H1 (cell line): Measurements from ENCODE around the gene GALNT2. TPM values are rescaled to one million over a fixed set of nuclear protein-coding genes. Genes with fewer than 3 reads are reported as not detected.

Experiments used
- CTCF ChIA-PET: fragments of 300-600 bp; sonication (Branson Sonifier 250); formaldehyde crosslinking; loops from one replicate; lab custom pipeline; 2021; ENCODE audit not compliant: partially characterized antibody; lab: Charles Lee
- POLR2A ChIA-PET: fragments of 300-600 bp; sonication (Branson Sonifier 250); formaldehyde crosslinking; loops from one replicate; lab custom pipeline; 2021; ENCODE audit warnings: inconsistent platforms; ENCODE audit not compliant: partially characterized antibody; lab: Charles Lee
- DNase-seq, 2 experiments: peaks; one replicate each; pipeline versions ENCODE4 v3.0.0 to v3.0.0-alpha.2; 2010 to 2022; ENCODE audit warnings: low spot score in 2 of 2, low read depth in 1 of 2, mixed read lengths in 1 of 2
- FAIRE-seq: peaks from 2 replicates; lab custom pipeline; 2011; peaks lifted over from hg19 to GRCh38; lab: Jason Lieb, UNC
- H2AFZ ChIP-seq: 2 replicates; pipeline ENCODE4 v1.8.1; 2012; ENCODE audit warnings: low read length, inconsistent platforms
- H2AK5ac ChIP-seq: 2 replicates; pipeline ENCODE4 v1.6.1; 2013; ENCODE audit warnings: low read depth, low read length
- H2BK120ac ChIP-seq: replicated peaks from 2 replicates; pipeline ENCODE3; 2013; ENCODE audit warnings: low read depth, low read length, inconsistent platforms
- H2BK12ac ChIP-seq: 2 replicates; pipeline ENCODE4 v1.6.1; 2013; ENCODE audit warnings: low read depth, low read length
- H2BK15ac ChIP-seq: 2 replicates; pipeline ENCODE4 v1.6.1; 2013; ENCODE audit warnings: low read length
- H2BK20ac ChIP-seq: 2 replicates; pipeline ENCODE4 v1.6.1; 2013; ENCODE audit warnings: low read length
- H2BK5ac ChIP-seq: 2 replicates; pipeline ENCODE4 v1.6.1; 2013; ENCODE audit warnings: low read depth, low read length
- H3K14ac ChIP-seq: 2 replicates; pipeline ENCODE4 v1.6.1; 2013; ENCODE audit warnings: inconsistent platforms; ENCODE audit not compliant: insufficient read length
- H3K18ac ChIP-seq: 2 replicates; pipeline ENCODE4 v1.6.1; 2013; ENCODE audit warnings: low read length; ENCODE audit errors: extremely low read depth
- H3K23ac ChIP-seq: 2 replicates; pipeline ENCODE4 v1.6.1; 2013; ENCODE audit warnings: inconsistent platforms; ENCODE audit not compliant: insufficient read length
- H3K23me2 ChIP-seq: 2 replicates; pipeline ENCODE4 v1.6.1; 2013; ENCODE audit warnings: low read depth, low read length
- H3K27ac ChIP-seq: 2 replicates; pipeline ENCODE4 v1.6.1; 2011; ENCODE audit warnings: low read depth, low read length, inconsistent platforms
- H3K27me3 ChIP-seq, 4 experiments: replicated peaks in 1 of 4; 1 replicate in 1 of 4; 2 replicates in 3 of 4; pipeline versions ENCODE4 v1.6.1 to v1.8.1; 2011 to 2013; ENCODE audit warnings: low read length in 3 of 4, mild to moderate bottlenecking in 3 of 4, inconsistent platforms in 2 of 4, mixed read lengths in 2 of 4, moderate library complexity in 1 of 4; ENCODE audit not compliant: control insufficient read depth in 3 of 4, insufficient read depth in 3 of 4; ENCODE audit errors: extremely low read depth in 1 of 4
- H3K36me3 ChIP-seq, 4 experiments: 2 replicates each; pipeline versions ENCODE4 v1.6.1 to v1.8.1; 2011 to 2013; ENCODE audit warnings: mild to moderate bottlenecking in 4 of 4, low read length in 3 of 4, moderate library complexity in 2 of 4, control low read depth in 1 of 4, inconsistent platforms in 1 of 4; ENCODE audit not compliant: insufficient read depth in 4 of 4, control insufficient read depth in 2 of 4
- H3K4ac ChIP-seq: replicated peaks from 2 replicates; pipeline ENCODE3; 2013; ENCODE audit warnings: low read length, low read depth, mixed read lengths, inconsistent platforms; ENCODE audit not compliant: insufficient read length
- H3K4me1 ChIP-seq, 4 experiments: replicated peaks in 1 of 4; 1 replicate in 1 of 4; 2 replicates in 3 of 4; pipeline versions ENCODE4 v1.6.1 to v1.8.1; 2011 to 2013; ENCODE audit warnings: low read length in 3 of 4, inconsistent platforms in 2 of 4, mixed read lengths in 1 of 4; ENCODE audit not compliant: insufficient read depth in 4 of 4, control insufficient read depth in 3 of 4
- H3K4me2 ChIP-seq, 2 experiments: 2 replicates each; pipeline versions ENCODE4 v1.6.1 to v1.8.1; 2011 to 2013; ENCODE audit warnings: low read depth in 2 of 2, low read length in 2 of 2, control low read depth in 1 of 2, inconsistent platforms in 1 of 2, mild to moderate bottlenecking in 1 of 2; ENCODE audit not compliant: insufficient read depth in 1 of 2
- H3K4me3 ChIP-seq, 4 experiments: fragments of 200-600, 300-600 bp in 1 of 4; sonication (generic), shearing (Covaris generic), sonication (Bioruptor Twin) in 1 of 4; 2 replicates each; pipeline versions ENCODE4 v1.5.1 to v1.8.1; 2011 to 2016; ENCODE audit warnings: low read length in 4 of 4, low read depth in 3 of 4, control low read depth in 2 of 4, inconsistent platforms in 2 of 4, mild to moderate bottlenecking in 2 of 4, mixed read lengths in 1 of 4, moderate library complexity in 1 of 4; ENCODE audit not compliant: insufficient read depth in 2 of 4; ENCODE audit errors: extremely low read depth in 1 of 4
- H3K56ac ChIP-seq: replicated peaks from 2 replicates; pipeline ENCODE3; 2013; ENCODE audit warnings: low read depth, mild to moderate bottlenecking, mixed read lengths, low read length, inconsistent platforms; ENCODE audit not compliant: insufficient read length
- H3K79me1 ChIP-seq: 2 replicates; pipeline ENCODE4 v1.6.1; 2013; ENCODE audit warnings: low read depth, low read length, control low read depth
- H3K79me2 ChIP-seq, 2 experiments: 2 replicates each; pipeline versions ENCODE4 v1.6.1 to v1.8.1; 2012 to 2013; ENCODE audit warnings: low read length in 2 of 2, mild to moderate bottlenecking in 2 of 2, inconsistent platforms in 1 of 2; ENCODE audit not compliant: insufficient read depth in 2 of 2, control insufficient read depth in 1 of 2
- H3K9ac ChIP-seq, 4 experiments: replicated peaks in 1 of 4; 1 replicate in 1 of 4; 2 replicates in 3 of 4; pipeline versions ENCODE4 v1.6.1 to v1.8.1; 2011 to 2013; ENCODE audit warnings: low read depth in 3 of 4, low read length in 3 of 4, control low read depth in 2 of 4, mild to moderate bottlenecking in 2 of 4, moderate library complexity in 2 of 4, inconsistent platforms in 1 of 4; ENCODE audit errors: extremely low read depth in 1 of 4
- H3K9me3 ChIP-seq, 2 experiments: 2 replicates each; pipeline versions ENCODE4 v1.6.1 to v1.8.1; 2012 to 2013; ENCODE audit warnings: mild to moderate bottlenecking in 2 of 2, moderate library complexity in 2 of 2, control low read depth in 1 of 2, inconsistent platforms in 1 of 2, low read depth in 1 of 2, low read length in 1 of 2, mixed read lengths in 1 of 2; ENCODE audit not compliant: insufficient read depth in 2 of 2
- H4K20me1 ChIP-seq, 2 experiments: replicated peaks in 1 of 2; 2 replicates each; pipeline versions ENCODE3 to v1.8.1; 2011 to 2013; ENCODE audit warnings: inconsistent platforms in 2 of 2, low read length in 2 of 2, mild to moderate bottlenecking in 1 of 2; ENCODE audit not compliant: insufficient read depth in 2 of 2, control insufficient read depth in 1 of 2
- H4K5ac ChIP-seq: 2 replicates; pipeline ENCODE4 v1.6.1; 2013; ENCODE audit warnings: low read length, low read depth, mixed read lengths, inconsistent platforms; ENCODE audit not compliant: insufficient read length
- H4K8ac ChIP-seq: 2 replicates; pipeline ENCODE4 v1.8.0; 2013; ENCODE audit warnings: mild to moderate bottlenecking, moderate library complexity, low read length, inconsistent platforms; ENCODE audit not compliant: insufficient read depth; ENCODE audit errors: extremely low read depth
- H4K91ac ChIP-seq: replicated peaks from 2 replicates; pipeline ENCODE3; 2013; ENCODE audit warnings: low read length, mixed read lengths, inconsistent platforms; ENCODE audit not compliant: insufficient read length
- SIN3A ChIP-seq, 2 experiments: IDR thresholded peaks in 1 of 2; conservative IDR thresholded peaks in 1 of 2; 2 replicates each; pipeline ENCODE4 v1.6.1; 2011 to 2012; ENCODE audit warnings: low read length in 2 of 2, improper control_type of control experiment in 1 of 2, low read depth in 1 of 2, mild to moderate bottlenecking in 1 of 2
- ZNF274 ChIP-seq: IDR thresholded peaks from 2 replicates; pipeline ENCODE4 v1.7.0; 2012; ENCODE audit warnings: low read length, borderline replicate concordance; ENCODE audit errors: extremely low read depth
- WGBS, 2 experiments: shearing (Covaris generic) in 1 of 2; methylation state at CpG; one replicate each; pipeline versions ENCODE4 v1.1.6 to v1.1.7; 2013 to 2015; ENCODE audit warnings: low lambda C conversion rate in 2 of 2, mixed read lengths in 2 of 2, inconsistent platforms in 1 of 2, low coverage in 1 of 2, missing lambda C conversion rate in 1 of 2; ENCODE audit not compliant: insufficient replicate concordance in 2 of 2, insufficient coverage in 1 of 2, insufficient read length in 1 of 2; ENCODE audit errors: extremely low coverage in 1 of 2, missing lambda C conversion rate in 1 of 2; 5-methylcytosine and 5-hydroxymethylcytosine counted together
- polyA plus RNA-seq, 7 experiments: library from polyadenylated mRNA; depleted of rRNA in 3 of 7; stranded (reverse) in 5 of 7; unstranded in 2 of 7; fragments of >200 nt in 5 of 7; fragments of 200-250 nt in 2 of 7; gene quantifications; 1 replicate in 5 of 7; 2 replicates in 1 of 7; 4 replicates in 1 of 7; pipeline versions ENCODE4 v1.2.1 to v1.2.3, GENCODE V29; 2011 to 2013; ENCODE audit warnings: missing spikeins in 2 of 7, mixed read lengths in 2 of 7
- total RNA-seq: library from RNA; stranded (reverse); fragmentation: NEBNext Ultra II Directional; extraction: Animal tissue kit (Norgen Biotek cat#: 25700); gene quantifications from 2 replicates; pipeline ENCODE4 v1.2.1, GENCODE V29; 2021

GALNT2 gene
- total and polyA plus RNA-seq, 2 of the 8 experiments (the other 6 are each of a cell fraction or from before 2014, with no cell fraction given), result 34.5 to 75.3 TPM

DNA sequence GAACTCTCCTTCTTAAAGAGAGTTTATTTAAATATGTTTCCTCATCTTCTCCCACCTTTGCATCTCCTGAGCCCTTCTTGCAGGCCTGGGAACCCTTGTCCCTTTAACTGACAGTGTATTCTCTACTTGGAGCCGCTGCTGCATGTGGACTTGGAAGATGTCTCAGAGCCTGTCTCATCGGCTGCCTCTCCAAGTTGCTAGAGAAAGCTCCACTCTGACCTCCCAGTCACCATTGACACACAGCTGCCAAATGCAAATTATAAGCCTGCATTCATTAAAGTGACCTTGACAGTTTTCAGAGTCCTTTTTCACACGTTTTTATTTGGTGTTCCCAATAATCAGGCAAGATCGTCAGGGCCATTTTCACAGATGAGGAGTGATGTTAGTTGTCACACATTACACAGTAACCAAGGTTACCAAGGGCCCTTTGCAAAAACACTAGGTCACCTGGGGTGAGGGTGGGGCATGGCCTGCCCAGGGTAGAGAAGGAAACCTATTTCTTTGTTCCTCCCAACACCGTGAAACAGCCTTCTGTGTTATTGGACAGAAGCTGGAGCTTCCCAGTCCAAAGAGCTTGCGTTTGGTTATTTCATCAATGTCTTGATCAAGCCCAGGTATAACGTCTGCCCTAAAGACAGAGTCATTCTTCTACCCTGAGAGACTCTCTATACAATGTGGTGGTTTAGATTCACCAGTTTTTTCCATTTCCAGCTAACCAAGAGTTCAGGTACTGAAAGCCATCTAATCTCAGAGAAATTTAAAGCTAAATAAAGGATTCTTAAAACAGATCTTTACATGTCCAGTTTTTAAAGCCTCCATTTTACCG is 164.1 kb downstream of the GALNT2 start:
- no peak overlapping the region for H3K4ac ChIP-seq
- no peaks in the 10 kb centered on the region for H3K36me3 ChIP-seq
- H3K14ac ChIP-seq, result no peak overlapping the region
- no peak overlapping the region for H2BK120ac ChIP-seq
- DNase-seq (no peak), FAIRE-seq (peak; percentile 36)
- H4K20me1 ChIP-seq, result peaks cover 0 to 1% of the 10 kb centered on the region in 2 experiments
- H3K9ac ChIP-seq, result no peak overlapping the region
- no peak overlapping the region for H4K5ac ChIP-seq
- H3K4me2 ChIP-seq, result peak overlapping the region; percentile 13 to 54; a peak in 2 of 4 replicates
- H4K91ac ChIP-seq, result no peak overlapping the region
- H3K23ac ChIP-seq, result no peak overlapping the region
- H3K4me1 ChIP-seq, result peaks cover 0 to 16% (median 9%) of the 10 kb centered on the region in 4 experiments; a peak in 6 of 7 replicates
- no peak overlapping the region for H2BK12ac ChIP-seq
- H2BK15ac ChIP-seq, result no peak overlapping the region
- no peaks in the 10 kb centered on the region for H3K27me3 ChIP-seq
- no peak overlapping the region for H3K4me3 ChIP-seq
- ChIA-PET CTCF (interaction anchor here (0.8 to 2.0 kb wide), 3 partner anchors 10 to 111 kb away, joined by 3 to 11 read pairs (median 8); no protein-coding TSS in a partner anchor), POLR2A (no interaction called here)
- TF ChIP-seq ZNF274 (no peak), SIN3A (conservative IDR thresholded peaks at IDR 0.05 in 1 of 2, IDR thresholded peaks at IDR 0.05 in 1 of 2; ENCODE audit: low read depth in 1 of 2, low read length in 2 of 2) (peak in 1 of 2 experiments; percentile 67; a peak in 2 of 4 replicates)
- peaks cover 3% of the 10 kb centered on the region for H3K79me1 ChIP-seq
- no peak overlapping the region for H3K56ac ChIP-seq
- no peaks in the 10 kb centered on the region for H3K23me2 ChIP-seq
- no peak overlapping the region for H2AFZ ChIP-seq
- no peak overlapping the region for H3K18ac ChIP-seq
- no peak overlapping the region for H3K27ac ChIP-seq
- no peak overlapping the region for H2BK5ac ChIP-seq
- H4K8ac ChIP-seq, result no peak overlapping the region
- WGBS, 2 experiments, result 80% methylated on average over 8 of the region's 8 CpGs; no CpG with 5 or more reads in 1 of the 2 experiments
- no peak overlapping the region for H2BK20ac ChIP-seq
- no peaks in the 10 kb centered on the region for H3K79me2 ChIP-seq
- no peak overlapping the region for H2AK5ac ChIP-seq
- no peaks in the 10 kb centered on the region for H3K9me3 ChIP-seq
